ENCODE results near the gene ANKRD7. TPM values are rescaled to one million over a fixed set of nuclear protein-coding genes. Genes with fewer than 3 reads are reported as not detected.
A peak's percentile ranks its signal among the peaks of the same experiment; 100 is the strongest.

The ANKRD7 gene
- polyA plus RNA-seq, 3 donors: not detected

DNA sequence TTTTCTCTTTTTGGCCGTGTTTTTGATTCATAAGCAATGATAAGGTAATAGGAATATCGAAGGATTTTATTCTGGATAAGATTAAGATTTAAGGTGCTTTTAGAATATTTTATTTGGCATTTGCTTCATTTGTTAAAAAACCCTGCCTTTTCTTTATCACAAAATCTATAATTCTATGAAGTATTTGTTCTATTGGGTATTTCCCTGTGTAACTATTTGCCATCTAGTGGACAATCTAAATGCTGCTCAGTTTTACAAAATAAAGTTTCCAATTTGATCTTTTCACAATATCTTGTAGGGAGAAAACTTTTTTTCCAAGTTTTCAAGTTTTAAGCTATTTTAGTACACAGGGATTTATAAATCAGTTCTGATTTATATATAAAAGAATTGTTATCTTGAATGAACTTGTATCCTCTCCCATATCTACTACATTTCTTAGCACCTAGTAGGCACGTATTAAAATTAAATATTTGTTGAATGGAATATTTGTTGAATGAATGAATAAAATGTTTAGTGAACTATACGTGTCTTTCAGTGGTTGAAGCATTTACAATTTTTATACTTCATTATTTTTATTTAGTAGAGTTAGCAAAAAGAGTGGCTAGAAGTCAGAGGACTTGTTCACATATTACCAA is 26.5 kb downstream of the ANKRD7 start:
- H3K36me3 ChIP-seq (replicated peaks in 1 of 2; ENCODE audit: control insufficient read depth in 1 of 2, insufficient read depth in 2 of 2, low read length in 2 of 2): no peaks in the 10 kb centered on the region
- no peak overlapping the region for H3K4me3 ChIP-seq (replicated peaks in 1 of 3; ENCODE audit: low read depth in 2 of 3, low read length in 3 of 3)
- no peaks in the 10 kb centered on the region for H3K4me1 Mint-ChIP-seq
- H3K9me3 ChIP-seq (replicated peaks in 1 of 2; ENCODE audit: control insufficient read depth in 1 of 2, insufficient read depth in 1 of 2, low read length in 2 of 2): no peaks in the 10 kb centered on the region
- no peak overlapping the region for H2AFZ ChIP-seq (ENCODE audit: insufficient read depth, low read depth, low read length, poor library complexity, severe bottlenecking)
- no CpG with 5 or more reads among the region's 4 CpGs for WGBS (ENCODE audit: insufficient coverage)
- H3K9me3 Mint-ChIP-seq: peaks cover 0 to 2% (median 0%) of the 10 kb centered on the region in 7 donors
- no peak overlapping the region for H3K27ac Mint-ChIP-seq
- no peaks in the 10 kb centered on the region for H3K4me1 ChIP-seq (ENCODE audit: control insufficient read depth in 1 of 2, insufficient read depth in 2 of 2, low read length in 2 of 2)
- intact Hi-C loops (cut with micrococcal nuclease): loop anchor here (10.0 kb wide), 2 partner anchors 924 to 934 kb away; no protein-coding TSS in a partner anchor
- H3K36me3 Mint-ChIP-seq: no peaks in the 10 kb centered on the region
- no peaks in the 10 kb centered on the region for H3K79me2 ChIP-seq (ENCODE audit: insufficient read depth, low read length)
- TF ChIP-seq, protein P1, sequence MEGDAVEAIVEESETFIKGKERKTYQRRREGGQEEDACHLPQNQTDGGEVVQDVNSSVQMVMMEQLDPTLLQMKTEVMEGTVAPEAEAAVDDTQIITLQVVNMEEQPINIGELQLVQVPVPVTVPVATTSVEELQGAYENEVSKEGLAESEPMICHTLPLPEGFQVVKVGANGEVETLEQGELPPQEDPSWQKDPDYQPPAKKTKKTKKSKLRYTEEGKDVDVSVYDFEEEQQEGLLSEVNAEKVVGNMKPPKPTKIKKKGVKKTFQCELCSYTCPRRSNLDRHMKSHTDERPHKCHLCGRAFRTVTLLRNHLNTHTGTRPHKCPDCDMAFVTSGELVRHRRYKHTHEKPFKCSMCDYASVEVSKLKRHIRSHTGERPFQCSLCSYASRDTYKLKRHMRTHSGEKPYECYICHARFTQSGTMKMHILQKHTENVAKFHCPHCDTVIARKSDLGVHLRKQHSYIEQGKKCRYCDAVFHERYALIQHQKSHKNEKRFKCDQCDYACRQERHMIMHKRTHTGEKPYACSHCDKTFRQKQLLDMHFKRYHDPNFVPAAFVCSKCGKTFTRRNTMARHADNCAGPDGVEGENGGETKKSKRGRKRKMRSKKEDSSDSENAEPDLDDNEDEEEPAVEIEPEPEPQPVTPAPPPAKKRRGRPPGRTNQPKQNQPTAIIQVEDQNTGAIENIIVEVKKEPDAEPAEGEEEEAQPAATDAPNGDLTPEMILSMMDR (IDR thresholded peaks at IDR 0.05): no peak
- H3K4me2 ChIP-seq (replicated peaks; ENCODE audit: extremely low read depth, low read length, poor library complexity, severe bottlenecking): no peak overlapping the region
- H3K9ac ChIP-seq (ENCODE audit: insufficient read depth, low read length, poor library complexity, severe bottlenecking): no peak overlapping the region
- DNase-seq: no peak
- H3K27me3 Mint-ChIP-seq (ENCODE audit: low read depth in 3 of 3): peaks cover 2 to 13% (median 4%) of the 10 kb centered on the region in 3 donors
- no peak overlapping the region for H3K4me3 Mint-ChIP-seq
- H3K27ac ChIP-seq (ENCODE audit: low read depth in 1 of 2, low read length in 2 of 2): no peak overlapping the region
- peaks cover 0 to 6% of the 10 kb centered on the region in 2 donors for H3K27me3 ChIP-seq (ENCODE audit: control insufficient read depth in 2 of 2, insufficient read depth in 2 of 2, low read length in 2 of 2)
- no peaks in the 10 kb centered on the region for H4K20me1 ChIP-seq (ENCODE audit: insufficient read depth, low read length)

GRCh38 chr7:118252087-118252486 is 27.6 kb downstream of the ANKRD7 start:
- Histone ChIP-seq H3K9me3 (replicated peaks in 1 of 2; ENCODE audit: control insufficient read depth in 1 of 2, insufficient read depth in 1 of 2, low read length in 2 of 2) (no peaks in the 10 kb centered on the region), H3K27me3 (ENCODE audit: control insufficient read depth in 2 of 2, insufficient read depth in 2 of 2, low read length in 2 of 2) (peaks cover 0 to 6% of the 10 kb centered on the region in 2 donors), H3K4me1 (ENCODE audit: control insufficient read depth in 1 of 2, insufficient read depth in 2 of 2, low read length in 2 of 2) (no peaks in the 10 kb centered on the region), H2AFZ (ENCODE audit: insufficient read depth, low read depth, low read length, poor library complexity, severe bottlenecking) (no peak overlapping the region), H3K27ac (ENCODE audit: low read depth in 1 of 2, low read length in 2 of 2) (no peak overlapping the region), H3K4me3 (replicated peaks in 1 of 3; ENCODE audit: low read depth in 2 of 3, low read length in 3 of 3) (no peak overlapping the region), H3K79me2 (ENCODE audit: insufficient read depth, low read length) (no peaks in the 10 kb centered on the region), H3K9ac (ENCODE audit: insufficient read depth, low read length, poor library complexity, severe bottlenecking) (no peak overlapping the region), H3K36me3 (replicated peaks in 1 of 2; ENCODE audit: control insufficient read depth in 1 of 2, insufficient read depth in 2 of 2, low read length in 2 of 2) (no peaks in the 10 kb centered on the region), H3K4me2 (replicated peaks; ENCODE audit: extremely low read depth, low read length, poor library complexity, severe bottlenecking) (no peak overlapping the region), H4K20me1 (ENCODE audit: insufficient read depth, low read length) (no peaks in the 10 kb centered on the region)
- no peaks in the 10 kb centered on the region for H3K4me1 Mint-ChIP-seq
- TF ChIP-seq, protein P1 (IDR thresholded peaks at IDR 0.05): no peak
- intact Hi-C loops (cut with micrococcal nuclease): loop anchor here (10.0 kb wide), 2 partner anchors 923 to 933 kb away; no protein-coding TSS in a partner anchor
- DNase-seq: no peak
- 100% methylated on average over 1 of the region's 1 CpG for WGBS (ENCODE audit: insufficient coverage)
- peaks cover 2 to 18% (median 4%) of the 10 kb centered on the region in 3 donors for H3K27me3 Mint-ChIP-seq (ENCODE audit: low read depth in 3 of 3)
- H3K9me3 Mint-ChIP-seq: peaks cover 0 to 2% (median 0%) of the 10 kb centered on the region in 7 donors
- H3K4me3 Mint-ChIP-seq: no peak overlapping the region
- H3K36me3 Mint-ChIP-seq: no peaks in the 10 kb centered on the region
- H3K27ac Mint-ChIP-seq: peak overlapping the region in 1 of 7 donors; percentile 46

All from CD14-positive monocyte (primary cell).